ENCODE measurements around the gene TOX2. TPM values are rescaled to one million over a fixed set of nuclear protein-coding genes. Genes with fewer than 3 reads are reported as not detected.
A peak's percentile ranks its signal among the peaks of the same experiment; 100 is the strongest.

Gene TOX2
- total and polyA plus RNA-seq, 2 of the 8 experiments (the other 6 are each of a cell fraction or from before 2014, with no cell fraction given) = 1.8 to 3.4 TPM

GRCh38 chr20:43983359-43983758, 68.7 kb downstream of the TOX2 start:
- no peaks in the 10 kb centered on the region for H4K20me1 ChIP-seq (replicated peaks in 1 of 2; ENCODE audit: control insufficient read depth in 1 of 2, insufficient read depth in 2 of 2, low read length in 2 of 2)
- H2BK12ac ChIP-seq (ENCODE audit: low read depth, low read length) = no peak overlapping the region
- no peaks in the 10 kb centered on the region for H3K79me2 ChIP-seq (ENCODE audit: control insufficient read depth in 1 of 2, insufficient read depth in 2 of 2, low read length in 2 of 2)
- H2AK5ac ChIP-seq (ENCODE audit: low read depth, low read length) = no peak overlapping the region
- no peak overlapping the region for H2BK120ac ChIP-seq (replicated peaks; ENCODE audit: low read depth, low read length)
- FAIRE-seq (no peak), DNase-seq (ENCODE audit: low read depth in 1 of 2, low spot score in 2 of 2) (peak in 1 of 2 experiments; percentile 70)
- no peak overlapping the region for H3K9ac ChIP-seq (replicated peaks in 1 of 4; ENCODE audit: extremely low read depth in 1 of 4, low read depth in 3 of 4, low read length in 3 of 4)
- ChIA-PET POLR2A (ENCODE audit: partially characterized antibody) (no interaction called here), CTCF (ENCODE audit: partially characterized antibody) (interaction anchor here (0.6 to 5.1 kb wide), 18 partner anchors 9 to 234 kb away, joined by 3 to 32 read pairs (median 3); no protein-coding TSS in a partner anchor)
- H3K14ac ChIP-seq (ENCODE audit: insufficient read length) = no peak overlapping the region
- H3K79me1 ChIP-seq (ENCODE audit: low read depth, low read length) = no peaks in the 10 kb centered on the region
- H3K23me2 ChIP-seq (ENCODE audit: low read depth, low read length) = no peaks in the 10 kb centered on the region
- H3K27ac ChIP-seq (ENCODE audit: low read depth, low read length) = no peak overlapping the region
- H3K4ac ChIP-seq (replicated peaks; ENCODE audit: insufficient read length, low read depth, low read length) = no peak overlapping the region
- H2AFZ ChIP-seq (ENCODE audit: low read length) = no peak overlapping the region
- H3K4me2 ChIP-seq (ENCODE audit: insufficient read depth in 1 of 2, low read depth in 2 of 2, low read length in 2 of 2) = no peak overlapping the region
- peak overlapping the region; percentile 24; the same call in 1 of the 2 replicates for H2BK15ac ChIP-seq (ENCODE audit: low read length)
- H3K56ac ChIP-seq (replicated peaks; ENCODE audit: insufficient read length, low read depth, low read length) = no peak overlapping the region
- WGBS, 2 experiments (ENCODE audit: extremely low coverage in 1 of 2, insufficient coverage in 1 of 2, insufficient read length in 1 of 2, insufficient replicate concordance in 2 of 2, low coverage in 1 of 2, low lambda C conversion rate in 2 of 2, missing lambda C conversion rate in 1 of 2) = 81% methylated on average over 5 of the region's 5 CpGs; no CpG with 5 or more reads in 1 of the 2 experiments
- H4K91ac ChIP-seq (replicated peaks; ENCODE audit: insufficient read length, low read length) = no peak overlapping the region
- no peak overlapping the region for H2BK5ac ChIP-seq (ENCODE audit: low read depth, low read length)
- H3K9me3 ChIP-seq (ENCODE audit: insufficient read depth in 2 of 2, low read depth in 1 of 2, low read length in 1 of 2) = no peaks in the 10 kb centered on the region
- no peak overlapping the region for H4K5ac ChIP-seq (ENCODE audit: insufficient read length, low read depth, low read length)
- no peaks in the 10 kb centered on the region for H3K27me3 ChIP-seq (replicated peaks in 1 of 4; ENCODE audit: control insufficient read depth in 3 of 4, extremely low read depth in 1 of 4, insufficient read depth in 3 of 4, low read length in 3 of 4)
- H2BK20ac ChIP-seq (ENCODE audit: low read length) = 0 out of 2 replicates have a peak overlapping the region, but pooled peaks have one; percentile 34
- H3K23ac ChIP-seq (ENCODE audit: insufficient read length) = no peak overlapping the region
- no peak overlapping the region for H3K18ac ChIP-seq (ENCODE audit: extremely low read depth, low read length)
- no peak overlapping the region for H4K8ac ChIP-seq (ENCODE audit: extremely low read depth, insufficient read depth, low read length)
- no peaks in the 10 kb centered on the region for H3K36me3 ChIP-seq (ENCODE audit: control insufficient read depth in 2 of 4, insufficient read depth in 4 of 4, low read length in 3 of 4)
- no peaks in the 10 kb centered on the region for H3K4me1 ChIP-seq (replicated peaks in 1 of 4; ENCODE audit: control insufficient read depth in 3 of 4, insufficient read depth in 4 of 4, low read length in 3 of 4)
- no peak overlapping the region for H3K4me3 ChIP-seq (ENCODE audit: extremely low read depth in 1 of 4, insufficient read depth in 2 of 4, low read depth in 3 of 4, low read length in 4 of 4)
- TF ChIP-seq HDAC6 (IDR thresholded peaks at IDR 0.05; ENCODE audit: low read depth, low read length) = no peak
- TF ChIP-seq CREB1 (IDR thresholded peaks at IDR 0.05) = no peak
- no peak for TF ChIP-seq SP2 (IDR thresholded peaks at IDR 0.05; ENCODE audit: low read length)
- no peak for TF ChIP-seq TAF1 (IDR thresholded peaks at IDR 0.05; ENCODE audit: low read depth, low read length)
- peak; percentile 42; the same call in 1 of the 2 replicates for TF ChIP-seq KDM1A (IDR thresholded peaks at IDR 0.05; ENCODE audit: borderline replicate concordance, low read length)
- peak; percentile 36 to 82 (median 63) for TF ChIP-seq CTCF (IDR thresholded peaks at IDR 0.05; ENCODE audit: control extremely low read depth in 1 of 3, insufficient read depth in 1 of 3, low read depth in 1 of 3, low read length in 3 of 3)
- no peak for TF ChIP-seq ZNF274 (IDR thresholded peaks at IDR 0.05; ENCODE audit: borderline replicate concordance, extremely low read depth, low read length)
- no peak for TF ChIP-seq TBP (IDR thresholded peaks at IDR 0.05; ENCODE audit: low read depth, low read length)
- TF ChIP-seq SIX5 (IDR thresholded peaks at IDR 0.05; ENCODE audit: low read depth, low read length) = no peak
- no peak for TF ChIP-seq CHD1 (IDR thresholded peaks at IDR 0.05; ENCODE audit: low read depth, low read length)
- no peak for TF ChIP-seq SUZ12 (IDR thresholded peaks at IDR 0.05; ENCODE audit: low read length)
- no peak for TF ChIP-seq MAX (IDR thresholded peaks at IDR 0.05)

All from H1 (cell line).